CD14-positive monocyte (primary cell): ENCODE results near the gene ABTB2. TPM values are rescaled to one million over a fixed set of nuclear protein-coding genes. Genes with fewer than 3 reads are reported as not detected.

ENCODE experiments used
- DNase-seq, 3 donors: peaks; one replicate each; pipeline ENCODE4 v3.0.0-alpha.2; 2011 to 2022
- H2AFZ ChIP-seq: 2 replicates; pipeline ENCODE4 v1.6.0; 2012; ENCODE audit warnings: mild to moderate bottlenecking, low read depth, low read length, inconsistent platforms; ENCODE audit not compliant: insufficient read depth, poor library complexity, severe bottlenecking
- H3K27ac ChIP-seq, 2 donors: 1 replicate in 1 of 2; 2 replicates in 1 of 2; pipeline ENCODE4 v1.5.1; 2012 to 2013; ENCODE audit warnings: low read length in 2 of 2, control low read depth in 1 of 2, inconsistent platforms in 1 of 2, low read depth in 1 of 2, mild to moderate bottlenecking in 1 of 2
- H3K27me3 ChIP-seq, 2 donors: one replicate each; pipeline versions ENCODE4 v1.6.0 to v1.6.1; 2011 to 2013; ENCODE audit warnings: low read length in 2 of 2; ENCODE audit not compliant: control insufficient read depth in 2 of 2, insufficient read depth in 2 of 2
- H3K36me3 ChIP-seq, 2 donors: replicated peaks in 1 of 2; 1 replicate in 1 of 2; 2 replicates in 1 of 2; pipeline versions ENCODE4 v1.5.1 to v1.6.1; 2012 to 2013; ENCODE audit warnings: low read length in 2 of 2, control low read depth in 1 of 2, inconsistent platforms in 1 of 2, mild to moderate bottlenecking in 1 of 2; ENCODE audit not compliant: insufficient read depth in 2 of 2, control insufficient read depth in 1 of 2
- H3K4me1 ChIP-seq, 2 donors: 1 replicate in 1 of 2; 2 replicates in 1 of 2; pipeline versions ENCODE4 v1.5.1 to v1.6.1; 2012 to 2013; ENCODE audit warnings: low read length in 2 of 2, control low read depth in 1 of 2, inconsistent platforms in 1 of 2, mild to moderate bottlenecking in 1 of 2, moderate library complexity in 1 of 2; ENCODE audit not compliant: insufficient read depth in 2 of 2, control insufficient read depth in 1 of 2
- H3K4me2 ChIP-seq: replicated peaks from 2 replicates; pipeline ENCODE3; 2012; ENCODE audit warnings: low read length, moderate library complexity, mild to moderate bottlenecking; ENCODE audit not compliant: poor library complexity, severe bottlenecking; ENCODE audit errors: extremely low read depth
- H3K4me3 ChIP-seq, 3 experiments: fragments of 200-600 bp in 1 of 3; sonication (generic) in 1 of 3; replicated peaks in 1 of 3; 1 replicate in 2 of 3; 2 replicates in 1 of 3; pipeline ENCODE4 v1.5.1; 2011 to 2013; ENCODE audit warnings: low read length in 3 of 3, mild to moderate bottlenecking in 3 of 3, control low read depth in 2 of 3, low read depth in 2 of 3, inconsistent platforms in 1 of 3, moderate library complexity in 1 of 3
- H3K79me2 ChIP-seq: 2 replicates; pipeline ENCODE4 v1.6.0; 2012; ENCODE audit warnings: mild to moderate bottlenecking, control low read depth, inconsistent platforms, low read length, moderate library complexity; ENCODE audit not compliant: insufficient read depth
- H3K9ac ChIP-seq: 2 replicates; pipeline ENCODE4 v1.6.0; 2017; ENCODE audit warnings: low read length, mild to moderate bottlenecking; ENCODE audit not compliant: insufficient read depth, poor library complexity, severe bottlenecking
- H3K9me3 ChIP-seq, 2 donors: replicated peaks in 1 of 2; 1 replicate in 1 of 2; 2 replicates in 1 of 2; pipeline versions ENCODE4 v1.5.1 to v1.6.1; 2012 to 2013; ENCODE audit warnings: low read length in 2 of 2, control low read depth in 1 of 2; ENCODE audit not compliant: control insufficient read depth in 1 of 2, insufficient read depth in 1 of 2
- H4K20me1 ChIP-seq: 2 replicates; pipeline ENCODE4 v1.6.0; 2012; ENCODE audit warnings: mild to moderate bottlenecking, low read length, control low read depth, moderate library complexity; ENCODE audit not compliant: insufficient read depth
- H3K27ac Mint-ChIP-seq, 7 donors: one replicate each; pipeline ENCODE4 v1.8.0; 2020; ENCODE audit warnings: mild to moderate bottlenecking in 7 of 7, mixed read lengths in 7 of 7, moderate library complexity in 6 of 7, inconsistent platforms in 2 of 7
- H3K27me3 Mint-ChIP-seq, 3 donors: one replicate each; pipeline ENCODE4 v1.8.0; 2021 to 2022; ENCODE audit warnings: low read depth in 3 of 3, mild to moderate bottlenecking in 3 of 3, mixed read lengths in 3 of 3, moderate library complexity in 3 of 3, inconsistent platforms in 1 of 3
- H3K36me3 Mint-ChIP-seq, 2 donors: one replicate each; pipeline ENCODE4 v1.8.0; 2020; ENCODE audit warnings: mixed read lengths in 2 of 2, inconsistent platforms in 1 of 2, mild to moderate bottlenecking in 1 of 2
- H3K4me1 Mint-ChIP-seq: one replicate; pipeline ENCODE4 v1.8.0; 2020; ENCODE audit warnings: mild to moderate bottlenecking, mixed read lengths
- H3K4me3 Mint-ChIP-seq, 2 donors: one replicate each; pipeline ENCODE4 v1.8.0; 2020; ENCODE audit warnings: mild to moderate bottlenecking in 2 of 2, mixed read lengths in 2 of 2, moderate library complexity in 1 of 2
- H3K9me3 Mint-ChIP-seq, 7 donors: one replicate each; pipeline ENCODE4 v1.8.0; 2020 to 2022; ENCODE audit warnings: mixed read lengths in 7 of 7, mild to moderate bottlenecking in 6 of 7, moderate library complexity in 6 of 7, inconsistent platforms in 2 of 7
- CTCF ChIP-seq: fragments of 200-600 bp; IDR thresholded peaks from one replicate; pipeline ENCODE4 v1.8.0; 2022; ENCODE audit warnings: antibody characterized with exemption, mild to moderate bottlenecking
- WGBS: methylation state at CpG from one replicate; pipeline ENCODE4 v1.1.5; 2013; ENCODE audit warnings: missing lambda C conversion rate; ENCODE audit not compliant: insufficient coverage; 5-methylcytosine and 5-hydroxymethylcytosine counted together
- intact Hi-C, 2 donors: fragments of 100-400 bp; cut with micrococcal nuclease; formaldehyde crosslinking; loops; one replicate each; pipeline versions ENCODE4 v1.15.0 to v1.15.1; 2023
- polyA plus RNA-seq, 3 donors: library from polyadenylated mRNA; depleted of rRNA in 1 of 3; unstranded in 2 of 3; stranded (reverse) in 1 of 3; fragments of 300-500 nt in 2 of 3; fragments of >200 nt in 1 of 3; fragmentation: Illumina TruSeq in 2 of 3; gene quantifications; 1 replicate in 2 of 3; 2 replicates in 1 of 3; pipeline ENCODE4 v1.2.3, GENCODE V29; 2012 to 2021

The ABTB2 gene
- polyA plus RNA-seq, 3 donors = 0.25 to 1.7 (median 0.26) TPM

- intact Hi-C loops = loop anchor here (10.0 kb wide), 4 partner anchors 45 to 485 kb away; partner anchors contain the start of gene NAT10 (in 1 of the 2)
- H3K4me1 Mint-ChIP-seq = peaks cover 21% of the 10 kb centered on the region
- H3K79me2 ChIP-seq = no peaks in the 10 kb centered on the region
- peaks cover 5 to 6% of the 10 kb centered on the region in 2 donors for H3K36me3 Mint-ChIP-seq
- no peak for DNase-seq
- no peak overlapping the region for H3K4me3 ChIP-seq
- no peak overlapping the region for H2AFZ ChIP-seq
- no peak overlapping the region for H3K4me2 ChIP-seq
- WGBS = 90% methylated on average over 4 of the region's 6 CpGs
- H3K36me3 ChIP-seq = no peaks in the 10 kb centered on the region
- H3K27me3 Mint-ChIP-seq = peaks cover 10 to 23% (median 13%) of the 10 kb centered on the region in 3 donors
- no peaks in the 10 kb centered on the region for H4K20me1 ChIP-seq
- H3K4me1 ChIP-seq = peaks cover 8 to 11% of the 10 kb centered on the region in 2 donors
- H3K4me3 Mint-ChIP-seq = no peak overlapping the region
- peaks cover 0 to under 1% (median 0%) of the 10 kb centered on the region in 7 donors for H3K9me3 Mint-ChIP-seq
- no peaks in the 10 kb centered on the region for H3K9me3 ChIP-seq
- no peak overlapping the region for H3K27ac ChIP-seq
- no peak overlapping the region for H3K9ac ChIP-seq
- peak overlapping the region in 1 of 7 donors; percentile 53 for H3K27ac Mint-ChIP-seq
- no peak for TF ChIP-seq CTCF
- no peaks in the 10 kb centered on the region for H3K27me3 ChIP-seq
Observed at GRCh38 chr11:34349882-34350281, 7.9 kb downstream of the ABTB2 start.

GRCh38 chr11:34348919-34349318, 8.9 kb downstream of the ABTB2 start:
- H3K4me1 ChIP-seq = peaks cover 13 to 18% of the 10 kb centered on the region in 2 donors
- no peak overlapping the region for H3K9ac ChIP-seq
- H3K9me3 ChIP-seq = no peaks in the 10 kb centered on the region
- peaks cover 0 to 2% (median 0%) of the 10 kb centered on the region in 7 donors for H3K9me3 Mint-ChIP-seq
- no peak overlapping the region for H3K4me3 Mint-ChIP-seq
- peaks cover under 1 to 2% of the 10 kb centered on the region in 2 donors for H3K36me3 Mint-ChIP-seq
- peaks cover 6 to 13% (median 7%) of the 10 kb centered on the region in 3 donors for H3K27me3 Mint-ChIP-seq
- H3K4me3 ChIP-seq = no peak overlapping the region
- no peaks in the 10 kb centered on the region for H3K36me3 ChIP-seq
- no peak overlapping the region for H3K4me2 ChIP-seq
- H4K20me1 ChIP-seq = no peaks in the 10 kb centered on the region
- TF ChIP-seq CTCF = no peak
- H3K4me1 Mint-ChIP-seq = peaks cover 24% of the 10 kb centered on the region
- H2AFZ ChIP-seq = no peak overlapping the region
- DNase-seq = no peak
- WGBS = 100% methylated on average over 2 of the region's 2 CpGs
- no peak overlapping the region for H3K27ac ChIP-seq
- no peaks in the 10 kb centered on the region for H3K79me2 ChIP-seq
- intact Hi-C loops = no loop called here
- no peak overlapping the region for H3K27ac Mint-ChIP-seq
- no peaks in the 10 kb centered on the region for H3K27me3 ChIP-seq
